ENCODE data around the gene ERF. TPM values are rescaled to one million over a fixed set of nuclear protein-coding genes. Genes with fewer than 3 reads are reported as not detected.
A peak's percentile ranks its signal among the peaks of the same experiment; 100 is the strongest.

The ERF gene
- total and polyA plus RNA-seq, 10 of the 15 experiments (the other 5 are each of a cell fraction or from before 2014, with no cell fraction given), result 0.02 to 51.8 (median 14.4) TPM

DNA sequence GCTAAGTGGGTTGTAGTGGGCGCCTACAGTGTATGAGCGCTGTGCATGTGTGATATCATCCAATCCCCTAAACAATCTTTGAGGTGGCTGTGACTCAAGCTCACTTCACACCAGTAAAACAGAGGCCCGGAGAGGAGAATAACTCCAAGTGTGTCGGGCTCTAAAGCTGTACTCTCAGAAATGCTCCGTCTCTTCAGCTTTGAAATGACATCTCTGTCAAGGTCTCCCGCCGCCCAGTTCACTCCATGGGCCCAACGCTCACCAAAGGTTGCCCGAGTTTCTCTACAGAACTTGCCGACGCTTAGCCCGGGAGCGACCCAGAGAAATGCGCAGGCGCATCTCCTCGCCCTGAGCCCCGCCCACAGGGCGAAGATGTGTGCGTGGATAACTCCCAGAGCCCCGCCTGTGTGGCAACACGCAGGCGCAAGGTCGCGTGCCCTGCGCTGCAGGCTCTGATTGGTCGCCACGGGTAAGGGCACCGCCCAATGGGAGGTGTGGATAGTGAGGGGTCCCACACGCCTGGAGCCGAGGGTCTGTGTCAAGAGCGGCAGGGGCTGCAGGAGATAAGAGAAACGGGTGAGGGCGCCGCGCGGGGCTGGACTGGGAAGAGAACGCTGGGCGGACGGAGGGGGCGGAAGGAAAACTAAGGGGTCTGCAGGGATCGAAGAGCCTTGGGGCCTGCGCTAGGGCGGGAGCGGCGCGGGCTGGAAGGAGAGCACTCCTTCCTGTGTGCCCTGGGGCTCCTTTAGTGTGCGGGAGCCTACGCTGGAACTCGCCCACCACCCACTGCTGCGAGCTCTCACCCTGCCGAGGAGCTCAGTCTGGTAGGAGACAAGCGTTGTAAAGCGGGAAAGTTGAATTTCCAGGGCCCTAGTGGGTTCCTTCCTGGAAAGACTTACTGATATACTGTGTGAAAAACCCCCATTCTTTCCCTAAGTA is 34.8 kb downstream of the ERF start, which contains the start of gene ZNF526 (continued):
- TF ChIP-seq, protein P1, sequence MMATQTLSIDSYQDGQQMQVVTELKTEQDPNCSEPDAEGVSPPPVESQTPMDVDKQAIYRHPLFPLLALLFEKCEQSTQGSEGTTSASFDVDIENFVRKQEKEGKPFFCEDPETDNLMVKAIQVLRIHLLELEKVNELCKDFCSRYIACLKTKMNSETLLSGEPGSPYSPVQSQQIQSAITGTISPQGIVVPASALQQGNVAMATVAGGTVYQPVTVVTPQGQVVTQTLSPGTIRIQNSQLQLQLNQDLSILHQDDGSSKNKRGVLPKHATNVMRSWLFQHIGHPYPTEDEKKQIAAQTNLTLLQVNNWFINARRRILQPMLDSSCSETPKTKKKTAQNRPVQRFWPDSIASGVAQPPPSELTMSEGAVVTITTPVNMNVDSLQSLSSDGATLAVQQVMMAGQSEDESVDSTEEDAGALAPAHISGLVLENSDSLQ (IDR thresholded peaks at IDR 0.05), result no peak; the same call in 1 of the 2 replicates
- TF ChIP-seq CREM (IDR thresholded peaks at IDR 0.05; ENCODE audit: low read depth), result peak; percentile 49
- TF ChIP-seq EP300 (IDR thresholded peaks at IDR 0.05; ENCODE audit: borderline replicate concordance in 1 of 2, control insufficient read depth in 1 of 2, low read depth in 2 of 2, low read length in 2 of 2), result no peak
- TF ChIP-seq NRF1 (conservative IDR thresholded peaks at IDR 0.05; ENCODE audit: low read depth, low read length), result peak; percentile 96
- peak; percentile 11 for TF ChIP-seq RELA (IDR thresholded peaks at IDR 0.05; ENCODE audit: borderline replicate concordance, partially characterized antibody)
- TF ChIP-seq SIN3A (IDR thresholded peaks at IDR 0.05; ENCODE audit: low read depth, low read length), result peak; percentile 79; the same call in 1 of the 2 replicates
- TF ChIP-seq FOXM1 (IDR thresholded peaks at IDR 0.05; ENCODE audit: low read depth, low read length), result no peak
- TF ChIP-seq EZH2 (IDR thresholded peaks at IDR 0.05; ENCODE audit: borderline replicate concordance, control insufficient read depth, low read depth, low read length), result no peak
- TF ChIP-seq TAF1 (IDR thresholded peaks at IDR 0.05; ENCODE audit: borderline replicate concordance, low read depth, low read length), result peak; percentile 63
- TF ChIP-seq SP1 (IDR thresholded peaks at IDR 0.05; ENCODE audit: low read depth, low read length), result peak; percentile 96
- TF ChIP-seq RFX5 (IDR thresholded peaks at IDR 0.05; ENCODE audit: low read depth, low read length), result peak; percentile 67; the same call in 1 of the 2 replicates
- no peak for TF ChIP-seq ZNF592 (IDR thresholded peaks at IDR 0.05)
- no peak; the same call in 1 of the 2 replicates for TF ChIP-seq NFIC (IDR thresholded peaks at IDR 0.05; ENCODE audit: low read depth, low read length)
- peak; percentile 90 for TF ChIP-seq USF1 (IDR thresholded peaks at IDR 0.05; ENCODE audit: borderline replicate concordance, extremely low read length, insufficient read depth, low read depth, low read length)
- TF ChIP-seq MYC (IDR thresholded peaks at IDR 0.05; ENCODE audit: insufficient read depth, insufficient read length, insufficient replicate concordance, low read length, severe bottlenecking), result no peak
- TF ChIP-seq NR2F1 (conservative IDR thresholded peaks at IDR 0.05), result no peak
- peak; percentile 45; the same call in 1 of the 2 replicates for TF ChIP-seq LARP7 (IDR thresholded peaks at IDR 0.05)
- TF ChIP-seq POLR2A (IDR thresholded peaks at IDR 0.05; ENCODE audit: low read depth, low read length), result peak; percentile 91
- TF ChIP-seq NBN (IDR thresholded peaks at IDR 0.05), result peak; percentile 88
- peak; percentile 41 for TF ChIP-seq CREB1 (IDR thresholded peaks at IDR 0.05; ENCODE audit: low read depth)
- TF ChIP-seq HDAC2 (IDR thresholded peaks at IDR 0.05), result no peak
- TF ChIP-seq, protein P2, sequence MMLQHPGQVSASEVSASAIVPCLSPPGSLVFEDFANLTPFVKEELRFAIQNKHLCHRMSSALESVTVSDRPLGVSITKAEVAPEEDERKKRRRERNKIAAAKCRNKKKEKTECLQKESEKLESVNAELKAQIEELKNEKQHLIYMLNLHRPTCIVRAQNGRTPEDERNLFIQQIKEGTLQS (IDR thresholded peaks at IDR 0.05; ENCODE audit: borderline replicate concordance, extremely low read depth, low read depth, low read length), result peak; percentile 77; the same call in 1 of the 2 replicates
- TF ChIP-seq MEF2B (IDR thresholded peaks at IDR 0.05; ENCODE audit: partially characterized antibody, poor library complexity, severe bottlenecking), result no peak
- no peak for TF ChIP-seq DPF2 (IDR thresholded peaks at IDR 0.05)
